ENCODE data around the gene GRM7.
A peak's percentile ranks its signal among the peaks of the same experiment; 100 is the strongest.

GRM7 gene

GRCh38 chr3:7498715-7499114 is 637.8 kb downstream of the GRM7 start:
- TF ChIP-seq CTCF (IDR thresholded peaks at IDR 0.05; ENCODE audit: control insufficient read depth, extremely low read depth, insufficient read depth), result no peak
- no peak overlapping the region for H3K4me3 ChIP-seq (ENCODE audit: low read depth, low read length)
- DNase-seq (ENCODE audit: low read depth), result no peak

- DNase-seq (ENCODE audit: low read depth), result no peak
- no peak overlapping the region for H3K4me3 ChIP-seq (ENCODE audit: low read depth, low read length)
- 0 out of 2 replicates have a peak, but pooled peaks have one; percentile 12 for TF ChIP-seq CTCF (IDR thresholded peaks at IDR 0.05; ENCODE audit: control insufficient read depth, extremely low read depth, insufficient read depth)
Measured at GRCh38 chr3:7503431-7503830, 642.5 kb downstream of the GRM7 start.

- DNase-seq (ENCODE audit: low read depth), result no peak
- TF ChIP-seq CTCF (IDR thresholded peaks at IDR 0.05; ENCODE audit: control insufficient read depth, extremely low read depth, insufficient read depth), result no peak
- H3K4me3 ChIP-seq (ENCODE audit: low read depth, low read length), result no peak overlapping the region
Measured at GRCh38 chr3:7504886-7505775, 644.2 kb downstream of the GRM7 start.

GRCh38 chr3:7506606-7507180 is 645.8 kb downstream of the GRM7 start:
- no peak for DNase-seq (ENCODE audit: low read depth)
- TF ChIP-seq CTCF (IDR thresholded peaks at IDR 0.05; ENCODE audit: control insufficient read depth, extremely low read depth, insufficient read depth), result no peak
- no peak overlapping the region for H3K4me3 ChIP-seq (ENCODE audit: low read depth, low read length)

- H3K4me3 ChIP-seq (ENCODE audit: low read depth, low read length), result no peak overlapping the region
- no peak for TF ChIP-seq CTCF (IDR thresholded peaks at IDR 0.05; ENCODE audit: control insufficient read depth, extremely low read depth, insufficient read depth)
- no peak for DNase-seq (ENCODE audit: low read depth)
Measured at GRCh38 chr3:7508821-7509220, 647.9 kb downstream of the GRM7 start.

GRCh38 chr3:7512048-7512447 is 651.1 kb downstream of the GRM7 start:
- TF ChIP-seq CTCF (IDR thresholded peaks at IDR 0.05; ENCODE audit: control insufficient read depth, extremely low read depth, insufficient read depth), result no peak
- no peak overlapping the region for H3K4me3 ChIP-seq (ENCODE audit: low read depth, low read length)
- DNase-seq (ENCODE audit: low read depth), result no peak
